Mammary epithelial cell (primary cell): ENCODE results near the gene FAM136A.

ENCODE experiments used
- CTCF ChIP-seq, 2 donors: IDR thresholded peaks in 1 of 2; conservative IDR thresholded peaks in 1 of 2; 2 replicates each; pipeline ENCODE4 v1.5.1; 2011 to 2012; ENCODE audit warnings: inconsistent platforms in 2 of 2, low read length in 2 of 2, mild to moderate bottlenecking in 2 of 2, control low read depth in 1 of 2, low read depth in 1 of 2; ENCODE audit not compliant: insufficient read depth in 1 of 2; ENCODE audit errors: extremely low read depth in 1 of 2
- EZH2 ChIP-seq: IDR thresholded peaks from 2 replicates; pipeline ENCODE4 v1.6.1; 2012; ENCODE audit warnings: low read length, inconsistent platforms, borderline replicate concordance

- TF ChIP-seq CTCF (conservative IDR thresholded peaks at IDR 0.05 in 1 of 2, IDR thresholded peaks at IDR 0.05 in 1 of 2; ENCODE audit: extremely low read depth in 1 of 2, insufficient read depth in 1 of 2, low read depth in 1 of 2, low read length in 2 of 2) (no peak), EZH2 (no peak)
Measured at GRCh38 chr2:70314640-70315039, 12.8 kb upstream of the FAM136A start.
